T-cell (primary cell): ENCODE results near the gene CD72. TPM values are rescaled to one million over a fixed set of nuclear protein-coding genes. Genes with fewer than 3 reads are reported as not detected.

Experiments used
- ATAC-seq, 4 experiments: fragments of 200-7000 bp in 3 of 4; fragments of 150-1000 bp in 1 of 4; cut with Tn5 transposase; replicated peaks in 1 of 4; 1 replicate in 3 of 4; 2 replicates in 1 of 4; pipeline ENCODE4 v1.10.0; 2021; ENCODE audit warnings: moderate library complexity in 3 of 4, mild to moderate bottlenecking in 2 of 4, moderate number of reproducible peaks in 1 of 4
- CTCF ChIA-PET, 2 donors: fragments of 300-600 bp; sonication (Branson Sonifier 250); formaldehyde crosslinking; loops; one replicate each; lab custom pipeline; 2022; ENCODE audit warnings: antibody characterized with exemption in 2 of 2; lab: Charles Lee
- POLR2A ChIA-PET, 2 donors: fragments of 300-600 bp; sonication (Branson Sonifier 250); formaldehyde crosslinking; loops; one replicate each; lab custom pipeline; 2022; ENCODE audit warnings: antibody characterized with exemption in 2 of 2; lab: Charles Lee
- DNase-seq, 35 experiments: peaks; one replicate each; pipeline versions ENCODE4 v3.0.0 to v3.0.0-alpha.2; 2013 to 2023
- H3K27ac ChIP-seq: one replicate; pipeline ENCODE4 v1.5.1; 2013; ENCODE audit warnings: low read length
- H3K27me3 ChIP-seq, 2 experiments: replicated peaks in 1 of 2; 1 replicate in 1 of 2; 2 replicates in 1 of 2; pipeline versions ENCODE4 v1.6.1 to v1.7.0; 2013; ENCODE audit warnings: low read length in 1 of 2, mixed read lengths in 1 of 2; ENCODE audit not compliant: control insufficient read depth in 2 of 2, insufficient read depth in 2 of 2; ENCODE audit errors: extremely low read depth in 1 of 2
- H3K36me3 ChIP-seq, 2 donors: 1 replicate in 1 of 2; 2 replicates in 1 of 2; pipeline versions ENCODE4 v1.6.1 to v1.7.0; 2013; ENCODE audit warnings: low read length in 1 of 2; ENCODE audit not compliant: control insufficient read depth in 2 of 2, insufficient read depth in 1 of 2; ENCODE audit errors: extremely low read depth in 1 of 2
- H3K4me1 ChIP-seq, 2 experiments: 1 replicate in 1 of 2; 2 replicates in 1 of 2; pipeline versions ENCODE4 v1.6.1 to v1.7.0; 2013; ENCODE audit warnings: low read length in 2 of 2, mixed read lengths in 1 of 2; ENCODE audit not compliant: insufficient read depth in 2 of 2, control insufficient read depth in 1 of 2; ENCODE audit errors: extremely low read depth in 1 of 2
- H3K4me3 ChIP-seq, 2 donors: 1 replicate in 1 of 2; 2 replicates in 1 of 2; pipeline versions ENCODE4 v1.5.1 to v1.7.0; 2013; ENCODE audit warnings: mild to moderate bottlenecking in 2 of 2, low read length in 1 of 2, moderate library complexity in 1 of 2; ENCODE audit not compliant: control insufficient read depth in 1 of 2; ENCODE audit errors: extremely low read depth in 1 of 2
- H3K9me3 ChIP-seq: 2 replicates; pipeline ENCODE4 v1.7.0; 2013
- H3K27ac Mint-ChIP-seq, 2 donors: one replicate each; pipeline ENCODE4 v1.8.0; 2020 to 2021; ENCODE audit warnings: mild to moderate bottlenecking in 2 of 2, mixed read lengths in 2 of 2
- H3K27me3 Mint-ChIP-seq, 2 donors: one replicate each; pipeline ENCODE4 v1.8.0; 2021 to 2022; ENCODE audit warnings: mixed read lengths in 2 of 2
- H3K36me3 Mint-ChIP-seq: one replicate; pipeline ENCODE4 v1.8.0; 2021; ENCODE audit warnings: mixed read lengths
- H3K4me1 Mint-ChIP-seq, 3 donors: one replicate each; pipeline ENCODE4 v1.8.0; 2020 to 2022; ENCODE audit warnings: mixed read lengths in 3 of 3, mild to moderate bottlenecking in 1 of 3
- H3K4me3 Mint-ChIP-seq, 3 donors: one replicate each; pipeline ENCODE4 v1.8.0; 2020 to 2022; ENCODE audit warnings: mild to moderate bottlenecking in 3 of 3, mixed read lengths in 3 of 3, moderate library complexity in 3 of 3
- H3K9me3 Mint-ChIP-seq, 3 donors: one replicate each; pipeline ENCODE4 v1.8.0; 2020 to 2022; ENCODE audit warnings: mixed read lengths in 3 of 3
- WGBS: methylation state at CpG from one replicate; pipeline ENCODE4 v1.1.5; 2013; ENCODE audit warnings: missing lambda C conversion rate; ENCODE audit not compliant: insufficient coverage; 5-methylcytosine and 5-hydroxymethylcytosine counted together
- total RNA-seq, 35 experiments: library from RNA in 6 of 35; stranded (reverse) in 6 of 35; fragments of 120-200 nt in 1 of 35; gene quantifications; one replicate each; pipeline versions ENCODE4 v1.2.1 to v1.2.4 and lab custom pipeline; 2013 to 2026

CD72 gene
- 1 to 10 TPM; 2.5 to 9.2 (median 4.9) TPM for total RNA-seq
- total RNA-seq (2013), result 7.2 TPM
- total RNA-seq (lab: John Stamatoyannopoulos, UW), result 0.63 to 5.3 (median 2.9) reads per million in 29 experiments

- Histone ChIP-seq H3K4me3 (peak within 1 kb of the TSS; percentile 68 to 76), H3K4me1 (peaks cover 23 to 46% of the 10 kb centered on the region in 2 experiments), H3K27me3 (no peaks in the 10 kb centered on the region), H3K36me3 (no peaks in the 10 kb centered on the region), H3K27ac (peak within 1 kb of the TSS; percentile 68), H3K9me3 (no peaks in the 10 kb centered on the region)
- no peaks in the 10 kb centered on the region for H3K36me3 Mint-ChIP-seq
- POLR2A ChIA-PET, result no interaction called here
- no peaks in the 10 kb centered on the region for H3K9me3 Mint-ChIP-seq
- WGBS, result 92% methylated on average over 6 of the region's 7 CpGs
- H3K4me3 Mint-ChIP-seq, result peak within 1 kb of the TSS; percentile 78 to 88 (median 85)
- no peak for ATAC-seq
- H3K27ac Mint-ChIP-seq, result peak within 1 kb of the TSS; percentile 87 to 95
- CTCF ChIA-PET, result interaction anchor here in 1 of 2 donors (1.5 kb wide), 1 partner anchor 20 kb away, joined by 4 read pairs; no protein-coding TSS in a partner anchor
- peaks cover 40 to 53% (median 40%) of the 10 kb centered on the region in 3 donors for H3K4me1 Mint-ChIP-seq
- H3K27me3 Mint-ChIP-seq, result no peaks in the 10 kb centered on the region
- DNase-seq, result no peak
These were observed at the start of gene CD72 for GRCh38 chr9:35618325-35618727. CD72 (minus strand) TSS chr9:35618413; CDS start chr9:35618303, 110 bp downstream.

- Histone ChIP-seq H3K4me1 (peaks cover 7 to 25% of the 10 kb centered on the region in 2 experiments), H3K4me3 (no peak overlapping the region), H3K27me3 (no peaks in the 10 kb centered on the region), H3K36me3 (no peaks in the 10 kb centered on the region), H3K27ac (no peak overlapping the region), H3K9me3 (no peaks in the 10 kb centered on the region)
- H3K4me1 Mint-ChIP-seq, result peaks cover 29 to 35% (median 32%) of the 10 kb centered on the region in 3 donors
- no peak overlapping the region for H3K27ac Mint-ChIP-seq
- ATAC-seq, result no peak
- no peaks in the 10 kb centered on the region for H3K27me3 Mint-ChIP-seq
- no peak overlapping the region for H3K4me3 Mint-ChIP-seq
- no peaks in the 10 kb centered on the region for H3K9me3 Mint-ChIP-seq
- ChIA-PET CTCF (no interaction called here), POLR2A (interaction anchor here in 1 of 2 donors (0.6 kb wide), 1 partner anchor 9 kb away, joined by 4 read pairs; no protein-coding TSS in a partner anchor)
- H3K36me3 Mint-ChIP-seq, result no peaks in the 10 kb centered on the region
- WGBS, result 95% methylated on average over 3 of the region's 3 CpGs
- DNase-seq, result no peak
These were observed 49.7 kb upstream of the CD72 start for GRCh38 chr9:35667939-35668338.

- ChIA-PET POLR2A (interaction anchor here in 1 of 2 donors (0.5 kb wide), 1 partner anchor 1448 kb away, joined by 7 read pairs; no protein-coding TSS in a partner anchor), CTCF (interaction anchor here in 1 of 2 donors (1.4 kb wide), 1 partner anchor 28 kb away, joined by 3 read pairs; no protein-coding TSS in a partner anchor)
- Mint-ChIP-seq H3K27me3 (no peaks in the 10 kb centered on the region), H3K4me1 (peaks cover 43 to 48% (median 46%) of the 10 kb centered on the region in 3 donors), H3K9me3 (no peaks in the 10 kb centered on the region), H3K36me3 (peaks cover 3% of the 10 kb centered on the region), H3K27ac (no peak overlapping the region), H3K4me3 (no peak overlapping the region)
- Histone ChIP-seq H3K4me3 (no peak overlapping the region), H3K9me3 (no peaks in the 10 kb centered on the region), H3K27me3 (no peaks in the 10 kb centered on the region), H3K36me3 (no peaks in the 10 kb centered on the region), H3K4me1 (peaks cover 18 to 39% of the 10 kb centered on the region in 2 experiments), H3K27ac (no peak overlapping the region)
- DNase-seq (no peak), ATAC-seq (no peak)
- no CpG with 5 or more reads among the region's 5 CpGs for WGBS
These were observed 48.3 kb upstream of the CD72 start for GRCh38 chr9:35666549-35666948.

- no peak for DNase-seq
- Histone ChIP-seq H3K36me3 (peaks cover 0 to 3% of the 10 kb centered on the region in 2 donors), H3K4me3 (no peak overlapping the region), H3K27ac (no peak overlapping the region), H3K9me3 (no peaks in the 10 kb centered on the region), H3K4me1 (peaks cover 23 to 44% of the 10 kb centered on the region in 2 experiments), H3K27me3 (no peaks in the 10 kb centered on the region)
- Mint-ChIP-seq H3K4me3 (peak overlapping the region in 2 of 3 donors; percentile 76 to 88), H3K27me3 (no peaks in the 10 kb centered on the region), H3K27ac (no peak overlapping the region), H3K36me3 (peaks cover 3% of the 10 kb centered on the region), H3K9me3 (no peaks in the 10 kb centered on the region), H3K4me1 (peaks cover 47 to 53% (median 48%) of the 10 kb centered on the region in 3 donors)
- CTCF ChIA-PET, result interaction anchor here (0.6 to 4.4 kb wide), 5 partner anchors 9 to 180 kb away, joined by 3 to 22 read pairs (median 3); no protein-coding TSS in a partner anchor
- ATAC-seq, result no peak
- WGBS, result no CpG with 5 or more reads among the region's 1 CpG
- POLR2A ChIA-PET, result interaction anchor here in 1 of 2 donors (0.5 to 0.6 kb wide), 2 partner anchors 17 to 1448 kb away, joined by 3 to 7 read pairs; no protein-coding TSS in a partner anchor
These were observed 47.8 kb upstream of the CD72 start for GRCh38 chr9:35666045-35666444.

GRCh38 chr9:35665471-35665818 is 47.2 kb upstream of the CD72 start:
- H3K36me3 ChIP-seq, result peaks cover 0 to 9% of the 10 kb centered on the region in 2 donors
- Mint-ChIP-seq H3K9me3 (no peaks in the 10 kb centered on the region), H3K27ac (peak overlapping the region; percentile 92 to 93), H3K36me3 (peaks cover 9% of the 10 kb centered on the region), H3K4me3 (peak overlapping the region; percentile 76 to 88 (median 82)), H3K27me3 (no peaks in the 10 kb centered on the region), H3K4me1 (peaks cover 53 to 59% (median 54%) of the 10 kb centered on the region in 3 donors)
- H3K27ac ChIP-seq, result peak overlapping the region; percentile 48
- WGBS, result 0% methylated on average over 2 of the region's 5 CpGs
- ChIA-PET CTCF (interaction anchor here (0.6 to 4.4 kb wide), 9 partner anchors 8 to 179 kb away, joined by 3 to 22 read pairs (median 3); no protein-coding TSS in a partner anchor), POLR2A (interaction anchor here (0.6 to 0.7 kb wide), 2 partner anchors 16 to 265 kb away, joined by 3 read pairs; no protein-coding TSS in a partner anchor)
- no peaks in the 10 kb centered on the region for H3K9me3 ChIP-seq
- H3K27me3 ChIP-seq, result no peaks in the 10 kb centered on the region
- ATAC-seq (no peak), DNase-seq (no peak)
- H3K4me3 ChIP-seq, result peak overlapping the region; percentile 60 to 66
- peaks cover 25 to 50% of the 10 kb centered on the region in 2 experiments for H3K4me1 ChIP-seq
